HepG2 (cell line): Measurements from ENCODE around the gene PDE4C.

Experiments used
- CTCF ChIP-seq: sonication (generic); formaldehyde crosslinking; IDR thresholded peaks from 2 replicates; pipeline ENCODE4 v1.5.0; 2020; ENCODE audit warnings: mild to moderate bottlenecking, missing genetic modification reagents, moderate library complexity
- MLX ChIP-seq: IDR thresholded peaks from 2 replicates; pipeline ENCODE4 v1.6.1; 2016
- TF ChIP-seq, protein P1 (sequence below): sonication (generic); formaldehyde crosslinking; IDR thresholded peaks from 2 replicates; pipeline ENCODE4 v1.4.0; 2020; ENCODE audit warnings: missing genetic modification reagents

DNA sequence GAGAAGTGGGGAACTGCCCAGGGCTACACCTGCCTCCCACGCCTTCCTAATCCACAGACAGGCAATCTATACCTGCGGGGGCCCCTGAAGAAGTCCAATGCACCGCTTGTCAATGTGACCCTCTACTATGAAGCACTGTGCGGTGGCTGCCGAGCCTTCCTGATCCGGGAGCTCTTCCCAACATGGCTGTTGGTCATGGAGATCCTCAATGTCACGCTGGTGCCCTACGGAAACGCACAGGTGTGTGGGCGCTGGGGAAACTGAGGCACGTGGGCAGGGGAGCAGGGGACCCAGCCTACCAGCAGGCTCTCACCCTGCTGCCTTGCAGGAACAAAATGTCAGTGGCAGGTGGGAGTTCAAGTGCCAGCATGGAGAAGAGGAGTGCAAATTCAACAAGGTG is 51.3 kb downstream of the PDE4C start:
- TF ChIP-seq, protein P1, sequence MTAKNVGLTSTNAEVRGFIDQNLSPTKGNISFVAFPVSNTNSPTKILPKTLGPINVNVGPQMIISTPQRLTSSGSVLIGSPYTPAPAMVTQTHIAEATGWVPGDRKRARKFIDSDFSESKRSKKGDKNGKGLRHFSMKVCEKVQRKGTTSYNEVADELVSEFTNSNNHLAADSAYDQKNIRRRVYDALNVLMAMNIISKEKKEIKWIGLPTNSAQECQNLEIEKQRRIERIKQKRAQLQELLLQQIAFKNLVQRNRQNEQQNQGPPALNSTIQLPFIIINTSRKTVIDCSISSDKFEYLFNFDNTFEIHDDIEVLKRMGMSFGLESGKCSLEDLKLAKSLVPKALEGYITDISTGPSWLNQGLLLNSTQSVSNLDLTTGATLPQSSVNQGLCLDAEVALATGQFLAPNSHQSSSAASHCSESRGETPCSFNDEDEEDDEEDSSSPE: no peak
- TF ChIP-seq CTCF (CRISPR knock-in tag): no peak
- TF ChIP-seq MLX (CRISPR knock-in tag): no peak
